Measurements from ENCODE around the gene EVI5. TPM values are rescaled to one million over a fixed set of nuclear protein-coding genes. Genes with fewer than 3 reads are reported as not detected.

EVI5 gene
- total and polyA plus RNA-seq, 11 donors: 3.5 to 34.6 (median 23.5) TPM

- Histone ChIP-seq H3K27me3 (no peaks in the 10 kb centered on the region), H3K27ac (no peak overlapping the region), H3K9me3 (no peaks in the 10 kb centered on the region), H3K4me3 (no peak overlapping the region), H3K4me1 (peaks cover 0 to 30% (median 0%) of the 10 kb centered on the region in 12 donors), H3K36me3 (no peaks in the 10 kb centered on the region)
- TF ChIP-seq POLR2A (IDR thresholded peaks at IDR 0.05) (no peak), CTCF (IDR thresholded peaks at IDR 0.05) (no peak)
- intact Hi-C loops (cut with DNase I): no loop called here
- DNase-seq: no peak
- WGBS, 4 donors: 85 to 91% (median 89%) methylated on average over 1 of the region's 1 CpG
- ATAC-seq: no peak
Observed at GRCh38 chr1:92466683-92467352, 318.1 kb downstream of the EVI5 start.

GRCh38 chr1:92465256-92465647 is 319.7 kb downstream of the EVI5 start:
- WGBS, 4 donors: 94 to 100% (median 98%) methylated on average over 1 of the region's 1 CpG
- Histone ChIP-seq H3K4me3 (no peak overlapping the region), H3K27me3 (no peaks in the 10 kb centered on the region), H3K4me1 (peaks cover 0 to 45% (median 0%) of the 10 kb centered on the region in 12 donors), H3K36me3 (no peaks in the 10 kb centered on the region), H3K9me3 (no peaks in the 10 kb centered on the region), H3K27ac (no peak overlapping the region)
- TF ChIP-seq POLR2A (IDR thresholded peaks at IDR 0.05) (no peak), CTCF (IDR thresholded peaks at IDR 0.05) (no peak)
- ATAC-seq (no peak), DNase-seq (no peak)
- intact Hi-C loops (cut with DNase I): no loop called here

- 77 to 87% (median 81%) methylated on average over 4 of the region's 4 CpGs for WGBS, 4 donors
- H3K4me1 ChIP-seq: peaks cover 0 to 50% (median 0%) of the 10 kb centered on the region in 12 donors
- H3K36me3 ChIP-seq: no peaks in the 10 kb centered on the region
- intact Hi-C loops (cut with DNase I): no loop called here
- H3K27me3 ChIP-seq: no peaks in the 10 kb centered on the region
- H3K27ac ChIP-seq: no peak overlapping the region
- DNase-seq (no peak), ATAC-seq (no peak)
- no peak overlapping the region for H3K4me3 ChIP-seq
- TF ChIP-seq CTCF (IDR thresholded peaks at IDR 0.05) (no peak), POLR2A (IDR thresholded peaks at IDR 0.05) (no peak)
- no peaks in the 10 kb centered on the region for H3K9me3 ChIP-seq
Observed at GRCh38 chr1:92464588-92465255, 320.2 kb downstream of the EVI5 start.

- Histone ChIP-seq H3K9me3 (no peaks in the 10 kb centered on the region), H3K36me3 (no peaks in the 10 kb centered on the region), H3K4me1 (peaks cover 0 to 53% (median 0%) of the 10 kb centered on the region in 12 donors), H3K4me3 (no peak overlapping the region), H3K27me3 (no peaks in the 10 kb centered on the region), H3K27ac (peak overlapping the region in 1 of 12 donors; percentile 77)
- intact Hi-C loops (cut with DNase I): no loop called here
- WGBS, 4 donors: 86 to 93% (median 90%) methylated on average over 5 of the region's 5 CpGs
- DNase-seq (no peak), ATAC-seq (no peak)
- TF ChIP-seq CTCF (IDR thresholded peaks at IDR 0.05): no peak
- no peak for TF ChIP-seq POLR2A (IDR thresholded peaks at IDR 0.05)
Observed at GRCh38 chr1:92461364-92462097, 323.4 kb downstream of the EVI5 start.
